Superior temporal gyrus (tissue), 1 donor: ENCODE measurements around the gene TMEM123.

Experiments used
- DNase-seq: peaks from one replicate; pipeline ENCODE4 v3.0.0-alpha.2; 2016; ENCODE audit errors: extremely low spot score

The TMEM123 gene

DNA sequence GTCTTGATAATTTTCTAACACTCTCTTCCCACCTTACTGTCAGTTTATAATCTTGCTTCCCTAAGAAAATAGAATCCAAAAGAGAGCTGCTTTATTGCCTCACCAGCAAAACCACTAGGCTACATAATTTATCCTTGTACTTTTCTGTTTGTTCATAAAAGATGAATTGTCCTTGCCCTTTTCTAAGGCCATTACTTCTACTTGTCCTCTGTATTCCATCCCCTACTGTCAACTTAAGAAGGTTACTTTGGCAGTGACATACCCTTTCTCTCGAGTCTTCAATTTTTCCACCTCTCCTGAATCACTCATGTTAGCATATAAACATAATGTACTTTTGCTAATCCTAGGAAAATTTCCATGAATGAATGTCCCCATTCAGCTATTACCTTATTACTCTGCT, 87.6 kb downstream of the TMEM123 start:
- DNase-seq = no peak

- DNase-seq = no peak
These were observed 91.2 kb downstream of the TMEM123 start for GRCh38 chr11:102361086-102362031.

DNA sequence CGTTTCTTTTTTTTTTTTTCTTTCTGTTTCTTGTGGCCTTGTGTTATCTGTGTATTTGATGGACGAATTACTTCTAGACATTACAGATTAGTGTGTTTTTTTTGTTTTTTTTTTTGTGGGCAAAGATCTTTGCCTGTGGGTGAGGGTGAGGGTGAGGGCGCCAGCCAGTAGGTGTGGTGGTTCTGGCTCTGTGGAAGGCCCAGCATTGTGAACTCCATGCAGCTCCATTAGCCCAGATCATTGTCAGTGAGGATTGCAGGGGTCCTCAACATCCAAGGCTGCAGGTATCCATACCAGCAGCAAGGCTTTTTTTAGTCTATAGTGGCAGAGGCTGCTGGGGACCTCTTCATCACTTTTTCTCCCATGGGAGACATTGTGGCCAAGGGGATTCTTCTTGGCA, 91.9 kb downstream of the TMEM123 start:
- DNase-seq = no peak

- DNase-seq = no peak
These were observed 93.2 kb downstream of the TMEM123 start for GRCh38 chr11:102359372-102359771.

DNA sequence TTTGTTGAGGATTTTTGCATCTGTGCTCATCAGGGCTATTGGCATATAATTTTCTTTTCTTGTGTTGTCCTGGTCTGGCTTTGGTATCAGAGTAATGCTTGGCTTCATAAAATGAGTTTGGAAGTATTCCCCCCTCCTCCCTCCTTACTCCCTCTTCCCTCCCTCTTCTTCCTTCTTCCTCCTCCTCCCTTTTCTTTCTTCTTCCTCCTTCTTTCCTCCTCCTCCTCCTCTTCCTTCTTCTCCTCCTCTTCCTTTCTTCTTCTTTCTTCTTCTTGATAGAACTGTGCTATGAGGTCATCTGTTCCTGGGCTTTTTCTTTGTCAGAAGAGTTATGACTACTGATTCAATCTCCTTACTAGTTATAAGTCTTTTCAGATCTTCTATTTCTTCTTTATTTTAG, 95.4 kb downstream of the TMEM123 start:
- DNase-seq = no peak

GRCh38 chr11:102347462-102348370, 104.8 kb downstream of the TMEM123 start:
- DNase-seq = peak; percentile 75

GRCh38 chr11:102346748-102347461, 105.7 kb downstream of the TMEM123 start, which contains the start of gene BIRC2:
TSS of gene BIRC2 (plus strand) at chr11:102347214. CDS start at chr11:102349855, 2,641 bp downstream.
- peak; percentile 95 for DNase-seq

DNA sequence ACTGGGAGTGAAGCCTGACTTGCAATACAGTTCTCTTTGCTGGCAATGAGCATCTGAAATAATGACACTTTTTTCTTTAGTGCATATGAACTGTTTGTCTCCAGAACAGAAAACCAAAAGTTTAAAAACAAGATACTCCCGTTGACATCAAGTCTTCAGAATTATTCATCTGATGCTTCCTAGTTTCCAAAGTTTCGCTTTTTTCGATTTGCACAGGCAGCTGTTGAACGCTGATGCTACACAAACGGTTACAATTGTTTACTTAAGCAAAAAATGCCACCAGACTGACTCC, 106.2 kb downstream of the TMEM123 start:
- DNase-seq = peak; percentile 82
